Caco-2 (cell line): ENCODE results near the gene LRRC53. TPM values are rescaled to one million over a fixed set of nuclear protein-coding genes. Genes with fewer than 3 reads are reported as not detected.

ENCODE experiments used
- BruUV-seq: library from RNA; stranded (reverse); fragments of 400-500 nt; replicated peaks from 2 replicates; lab custom pipeline; 2021; lab: Mats Ljungman, UMichigan
- CTCF ChIA-PET: fragments of 300-600 bp; sonication (Branson Sonifier 250); formaldehyde crosslinking; loops from one replicate; lab custom pipeline; 2022; ENCODE audit warnings: antibody characterized with exemption; lab: Charles Lee
- POLR2A ChIA-PET: fragments of 300-600 bp; sonication (Branson Sonifier 250); formaldehyde crosslinking; loops from one replicate; lab custom pipeline; 2022; ENCODE audit warnings: antibody characterized with exemption; lab: Charles Lee
- DNase-seq, 2 experiments: peaks; one replicate each; pipeline versions ENCODE4 v3.0.0 to v3.0.0-alpha.2; 2020 to 2022
- H3K27me3 ChIP-seq: replicated peaks from 2 replicates; pipeline ENCODE4 v1.6.0; 2011; ENCODE audit warnings: low read length; ENCODE audit not compliant: control insufficient read depth, insufficient read depth
- H3K36me3 ChIP-seq: 2 replicates; pipeline ENCODE4 v1.5.1; 2011; ENCODE audit warnings: low read length; ENCODE audit not compliant: control insufficient read depth, insufficient read depth
- H3K4me1 ChIP-seq: fragments of 250-450 bp; sonication (Bioruptor Pico); 2 replicates; pipeline ENCODE4 v1.5.1; 2020; ENCODE audit warnings: mild to moderate bottlenecking
- H3K4me3 ChIP-seq: 2 replicates; pipeline ENCODE4 v1.5.1; 2011; ENCODE audit warnings: low read depth, mild to moderate bottlenecking, control low read depth, low read length
- H3K9me3 ChIP-seq: fragments of 250-450 bp; sonication (Bioruptor Pico); 2 replicates; pipeline ENCODE4 v1.5.1; 2020; ENCODE audit warnings: mild to moderate bottlenecking, moderate library complexity
- H3K27ac Mint-ChIP-seq: one replicate; pipeline ENCODE4 v1.8.0; 2022; ENCODE audit warnings: mixed read lengths; ENCODE audit not compliant: unreplicated experiment
- H3K27me3 Mint-ChIP-seq: one replicate; pipeline ENCODE4 v1.8.0; 2022; ENCODE audit warnings: mixed read lengths; ENCODE audit not compliant: insufficient read depth, unreplicated experiment
- H3K36me3 Mint-ChIP-seq: one replicate; pipeline ENCODE4 v1.8.0; 2022; ENCODE audit warnings: mild to moderate bottlenecking, mixed read lengths; ENCODE audit not compliant: insufficient read depth, unreplicated experiment
- H3K4me1 Mint-ChIP-seq: one replicate; pipeline ENCODE4 v1.8.0; 2022; ENCODE audit warnings: low read depth, mixed read lengths; ENCODE audit not compliant: unreplicated experiment
- H3K4me3 Mint-ChIP-seq: one replicate; pipeline ENCODE4 v1.8.0; 2022; ENCODE audit warnings: mild to moderate bottlenecking, moderate library complexity, mixed read lengths; ENCODE audit not compliant: unreplicated experiment
- H3K9me3 Mint-ChIP-seq: one replicate; pipeline ENCODE4 v1.8.0; 2022; ENCODE audit warnings: mixed read lengths; ENCODE audit not compliant: unreplicated experiment
- CTCF ChIP-seq, 2 experiments: fragments of 200-600 bp in 1 of 2; IDR thresholded peaks; 1 replicate in 1 of 2; 2 replicates in 1 of 2; pipeline versions ENCODE4 v1.5.1 to v1.8.0; 2011 to 2022; ENCODE audit warnings: antibody characterized with exemption in 1 of 2, control low read depth in 1 of 2, inconsistent platforms in 1 of 2, low read depth in 1 of 2, low read length in 1 of 2, mild to moderate bottlenecking in 1 of 2, moderate library complexity in 1 of 2; ENCODE audit not compliant: insufficient read depth in 1 of 2, severe bottlenecking in 1 of 2, unreplicated experiment in 1 of 2
- intact Hi-C: fragments of 100-400 bp; cut with micrococcal nuclease; formaldehyde crosslinking; loops from one replicate; pipeline ENCODE4 v1.10.0; 2022; ENCODE audit not compliant: unreplicated experiment
- total RNA-seq: library from RNA; stranded (reverse); gene quantifications from 2 replicates; pipeline ENCODE4 v1.2.3, GENCODE V29; 2022

Gene LRRC53
- total RNA-seq, 1 experiment from 2014 or later = not detected

GRCh38 chr1:74474585-74474984 is 37.8 kb downstream of the LRRC53 start:
- no peak for DNase-seq
- H3K4me1 Mint-ChIP-seq = no peaks in the 10 kb centered on the region
- Histone ChIP-seq H3K36me3 (no peaks in the 10 kb centered on the region), H3K27me3 (no peaks in the 10 kb centered on the region), H3K9me3 (no peaks in the 10 kb centered on the region), H3K4me1 (no peaks in the 10 kb centered on the region), H3K4me3 (no peak overlapping the region)
- H3K36me3 Mint-ChIP-seq = no peaks in the 10 kb centered on the region
- intact Hi-C loops = no loop called here
- H3K27me3 Mint-ChIP-seq = no peaks in the 10 kb centered on the region
- ChIA-PET CTCF (no interaction called here), POLR2A (no interaction called here)
- no peak overlapping the region for H3K27ac Mint-ChIP-seq
- BruUV-seq = no TSS peak
- no peaks in the 10 kb centered on the region for H3K9me3 Mint-ChIP-seq
- no peak for TF ChIP-seq CTCF (IDR thresholded peaks at IDR 0.05; ENCODE audit: insufficient read depth in 1 of 2, low read depth in 1 of 2, low read length in 1 of 2, severe bottlenecking in 1 of 2, unreplicated experiment in 1 of 2)
- H3K4me3 Mint-ChIP-seq = no peak overlapping the region

- H3K27me3 Mint-ChIP-seq = no peaks in the 10 kb centered on the region
- H3K9me3 Mint-ChIP-seq = no peaks in the 10 kb centered on the region
- intact Hi-C loops = no loop called here
- no peaks in the 10 kb centered on the region for H3K4me1 ChIP-seq
- POLR2A ChIA-PET = no interaction called here
- BruUV-seq = no TSS peak
- H3K27ac Mint-ChIP-seq = no peak overlapping the region
- H3K27me3 ChIP-seq = no peaks in the 10 kb centered on the region
- no peaks in the 10 kb centered on the region for H3K9me3 ChIP-seq
- no peaks in the 10 kb centered on the region for H3K4me1 Mint-ChIP-seq
- H3K36me3 ChIP-seq = no peaks in the 10 kb centered on the region
- no peak overlapping the region for H3K4me3 Mint-ChIP-seq
- no peak overlapping the region for H3K4me3 ChIP-seq
- CTCF ChIA-PET = no interaction called here
- TF ChIP-seq CTCF (IDR thresholded peaks at IDR 0.05; ENCODE audit: insufficient read depth in 1 of 2, low read depth in 1 of 2, low read length in 1 of 2, severe bottlenecking in 1 of 2, unreplicated experiment in 1 of 2) = no peak
- H3K36me3 Mint-ChIP-seq = no peaks in the 10 kb centered on the region
- DNase-seq = no peak
These were observed 40.9 kb downstream of the LRRC53 start for GRCh38 chr1:74471470-74471869.

GRCh38 chr1:74470936-74471335 is 41.5 kb downstream of the LRRC53 start:
- ChIA-PET CTCF (no interaction called here), POLR2A (no interaction called here)
- intact Hi-C loops = no loop called here
- H3K27me3 Mint-ChIP-seq = no peaks in the 10 kb centered on the region
- H3K27ac Mint-ChIP-seq = no peak overlapping the region
- no peak overlapping the region for H3K4me3 ChIP-seq
- no TSS peak for BruUV-seq
- no peak overlapping the region for H3K4me3 Mint-ChIP-seq
- TF ChIP-seq CTCF (IDR thresholded peaks at IDR 0.05; ENCODE audit: insufficient read depth in 1 of 2, low read depth in 1 of 2, low read length in 1 of 2, severe bottlenecking in 1 of 2, unreplicated experiment in 1 of 2) = no peak
- no peaks in the 10 kb centered on the region for H3K9me3 Mint-ChIP-seq
- no peaks in the 10 kb centered on the region for H3K9me3 ChIP-seq
- H3K27me3 ChIP-seq = no peaks in the 10 kb centered on the region
- no peaks in the 10 kb centered on the region for H3K4me1 Mint-ChIP-seq
- no peak for DNase-seq
- H3K4me1 ChIP-seq = no peaks in the 10 kb centered on the region
- no peaks in the 10 kb centered on the region for H3K36me3 ChIP-seq
- no peaks in the 10 kb centered on the region for H3K36me3 Mint-ChIP-seq
